ENCODE results near the gene ATF2.

ATF2 gene

DNA sequence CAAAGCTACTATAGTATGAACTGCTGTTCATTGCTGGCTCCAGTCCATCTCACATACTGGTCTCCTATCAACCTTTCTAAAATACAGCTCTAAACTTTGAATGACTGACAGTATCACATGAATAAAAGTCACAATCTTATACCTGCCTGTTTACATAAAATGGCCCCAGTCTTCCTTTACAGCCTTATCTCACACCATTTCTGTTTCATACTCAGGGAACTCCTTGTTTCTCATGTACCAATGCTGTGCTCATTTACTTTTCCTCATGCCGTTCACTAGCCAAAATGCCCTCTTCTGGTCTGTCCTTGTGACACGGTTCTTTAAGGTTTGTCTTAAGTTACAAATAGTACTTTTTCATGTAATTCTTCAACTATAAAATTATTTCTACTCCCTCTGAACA lies 7.3 kb upstream of the ATF2 start:
- TF ChIP-seq TAF1 (IDR thresholded peaks at IDR 0.05; ENCODE audit: borderline replicate concordance, insufficient read depth, low read length) (no peak), POLR2AphosphoS5 (IDR thresholded peaks at IDR 0.05; ENCODE audit: low read depth, low read length) (no peak), SIN3A (IDR thresholded peaks at IDR 0.05; ENCODE audit: borderline replicate concordance, insufficient read depth, low read length) (no peak), FOXP2 (optimal IDR thresholded peaks at IDR 0.05; ENCODE audit: borderline replicate concordance, extremely low read depth, extremely low read length, insufficient read depth) (no peak), REST (IDR thresholded peaks at IDR 0.05; ENCODE audit: insufficient read depth in 1 of 2, low read depth in 2 of 2, low read length in 2 of 2) (no peak)

DNA sequence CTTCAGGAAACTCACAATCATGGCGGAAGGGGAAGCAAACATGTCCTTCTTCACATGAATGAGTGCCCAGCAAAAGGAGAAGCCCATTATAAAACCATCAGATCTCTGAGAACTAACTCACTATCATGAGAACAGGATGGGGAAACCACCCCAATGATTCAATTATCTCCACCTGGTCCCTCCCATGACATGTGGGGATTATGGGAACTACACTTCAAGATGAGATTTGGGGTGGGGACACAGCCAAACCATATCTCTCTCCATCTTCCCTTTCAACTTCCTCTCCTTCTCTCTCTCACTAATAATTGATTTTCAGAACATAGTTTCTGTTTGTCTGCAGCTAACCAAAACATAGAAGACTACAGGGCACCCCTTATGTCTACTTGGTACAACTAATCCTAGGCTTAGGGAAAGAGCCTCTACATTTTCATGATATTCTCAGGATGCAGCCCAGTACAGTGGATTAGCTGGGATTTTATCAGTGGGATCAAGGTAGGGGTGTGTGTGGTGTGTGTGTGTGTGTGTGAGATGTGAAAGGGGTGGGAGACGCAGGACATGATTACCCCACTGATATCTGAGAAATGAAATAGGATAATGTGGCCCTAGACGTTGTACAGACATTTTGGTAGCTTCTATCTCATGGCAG lies 2.8 kb upstream of the ATF2 start:
- TF ChIP-seq FOXP2 (optimal IDR thresholded peaks at IDR 0.05; ENCODE audit: borderline replicate concordance, extremely low read depth, extremely low read length, insufficient read depth) (no peak), REST (IDR thresholded peaks at IDR 0.05; ENCODE audit: insufficient read depth in 1 of 2, low read depth in 2 of 2, low read length in 2 of 2) (no peak), SIN3A (IDR thresholded peaks at IDR 0.05; ENCODE audit: borderline replicate concordance, insufficient read depth, low read length) (no peak), TAF1 (IDR thresholded peaks at IDR 0.05; ENCODE audit: borderline replicate concordance, insufficient read depth, low read length) (no peak), POLR2AphosphoS5 (IDR thresholded peaks at IDR 0.05; ENCODE audit: low read depth, low read length) (no peak)

DNA sequence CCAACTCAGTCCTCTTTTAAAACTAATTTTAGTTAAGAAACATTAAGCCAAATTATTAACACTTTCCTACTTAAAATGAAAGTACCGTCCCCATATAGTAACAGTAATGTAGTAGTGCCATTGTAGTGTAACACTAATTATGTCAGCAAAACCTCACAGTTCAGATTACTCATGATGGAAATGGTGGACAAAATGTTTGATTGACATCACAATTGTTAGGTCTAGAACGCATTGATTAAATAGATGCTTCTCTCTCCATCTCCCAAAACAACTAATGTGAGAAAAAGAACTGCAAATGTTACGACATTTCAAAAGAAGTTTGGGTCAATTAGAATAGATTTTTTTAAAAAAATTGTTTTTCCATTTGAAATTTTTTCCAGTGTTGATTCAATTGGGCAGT lies 1.2 kb upstream of the ATF2 start:
- TF ChIP-seq POLR2AphosphoS5 (IDR thresholded peaks at IDR 0.05; ENCODE audit: low read depth, low read length) (no peak), FOXP2 (optimal IDR thresholded peaks at IDR 0.05; ENCODE audit: borderline replicate concordance, extremely low read depth, extremely low read length, insufficient read depth) (no peak), SIN3A (IDR thresholded peaks at IDR 0.05; ENCODE audit: borderline replicate concordance, insufficient read depth, low read length) (no peak), TAF1 (IDR thresholded peaks at IDR 0.05; ENCODE audit: borderline replicate concordance, insufficient read depth, low read length) (no peak), REST (IDR thresholded peaks at IDR 0.05; ENCODE audit: insufficient read depth in 1 of 2, low read depth in 2 of 2, low read length in 2 of 2) (no peak)

DNA sequence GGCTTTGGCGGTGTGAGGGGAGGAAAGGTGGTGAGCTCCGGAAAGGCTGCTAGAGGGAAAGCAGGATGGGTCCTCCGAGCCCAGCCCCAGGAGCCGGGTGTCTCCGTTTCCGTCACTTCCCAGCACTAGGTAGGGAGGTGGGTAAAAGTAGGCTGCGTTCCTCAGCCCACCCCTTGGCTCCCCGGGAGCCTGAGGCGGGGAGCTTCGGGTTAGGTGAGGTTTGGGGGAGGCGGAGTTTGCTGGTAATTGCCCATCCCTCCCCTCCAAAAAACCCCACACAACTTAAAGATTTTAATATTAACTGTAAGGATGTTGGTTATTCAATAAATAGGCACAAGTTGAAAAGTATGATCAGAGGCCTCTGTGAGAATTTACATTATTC lies 552 bp upstream of the ATF2 start:
- TF ChIP-seq POLR2AphosphoS5 (IDR thresholded peaks at IDR 0.05; ENCODE audit: low read depth, low read length) (peak; percentile 49; the same call in 1 of the 2 replicates), TAF1 (IDR thresholded peaks at IDR 0.05; ENCODE audit: borderline replicate concordance, insufficient read depth, low read length) (no peak)

GRCh38 chr2:175167076-175167791 lies 769 bp downstream of the ATF2 start:
- TF ChIP-seq REST (IDR thresholded peaks at IDR 0.05; ENCODE audit: insufficient read depth in 1 of 2, low read depth in 2 of 2, low read length in 2 of 2) (no peak), TAF1 (IDR thresholded peaks at IDR 0.05; ENCODE audit: borderline replicate concordance, insufficient read depth, low read length) (no peak), FOXP2 (optimal IDR thresholded peaks at IDR 0.05; ENCODE audit: borderline replicate concordance, extremely low read depth, extremely low read length, insufficient read depth) (no peak), POLR2AphosphoS5 (IDR thresholded peaks at IDR 0.05; ENCODE audit: low read depth, low read length) (no peak), SIN3A (IDR thresholded peaks at IDR 0.05; ENCODE audit: borderline replicate concordance, insufficient read depth, low read length) (no peak)

Measured in PFSK-1 (cell line).